SK-N-SH (cell line): Measurements from ENCODE around the gene C4orf50. TPM values are rescaled to one million over a fixed set of nuclear protein-coding genes. Genes with fewer than 3 reads are reported as not detected.

Experiments used
- CTCF ChIA-PET: fragments of 300-600, 350-600 bp; formaldehyde crosslinking; extraction: SDS; loops from one replicate; lab custom pipeline; 2021; lab: Yijun Ruan, JAX
- POLR2A ChIA-PET: fragments of 350-600 bp; sonication (Branson Sonifier 250); formaldehyde crosslinking; extraction: SDS; loops from one replicate; lab custom pipeline; 2020; ENCODE audit warnings: antibody characterized with exemption, inconsistent platforms; lab: Yijun Ruan, JAX
- DNase-seq: peaks from one replicate; pipeline ENCODE4 v3.0.0; 2012
- H2AFZ ChIP-seq: fragments of 200-600 bp; sonication (generic); 2 replicates; pipeline ENCODE4 v1.8.1; 2016; ENCODE audit warnings: antibody characterized with exemption, mild to moderate bottlenecking, low read depth
- H3F3A ChIP-seq: fragments of 200-600 bp; sonication (generic); replicated peaks from 2 replicates; pipeline ENCODE3; 2016; ENCODE audit warnings: antibody characterized with exemption, mild to moderate bottlenecking; ENCODE audit not compliant: insufficient read depth
- H3K27ac ChIP-seq, 2 experiments: fragments of 200-500 bp in 1 of 2; fragments of 200-600 bp in 1 of 2; sonication (Bioruptor generic) in 1 of 2; sonication (generic), shearing (Covaris generic) in 1 of 2; 2 replicates each; pipeline versions ENCODE4 v1.5.1 to v1.6.1; 2014 to 2016; ENCODE audit warnings: low read depth in 2 of 2, inconsistent platforms in 1 of 2, low read length in 1 of 2, mild to moderate bottlenecking in 1 of 2, mixed read lengths in 1 of 2
- H3K27me3 ChIP-seq: fragments of 200-600 bp; sonication (generic), shearing (Covaris generic); 2 replicates; pipeline ENCODE4 v1.6.1; 2016; ENCODE audit warnings: mixed run types; ENCODE audit not compliant: insufficient read depth
- H3K36me3 ChIP-seq, 2 experiments: fragments of 200-500 bp in 1 of 2; fragments of 200-600 bp in 1 of 2; sonication (Bioruptor generic) in 1 of 2; sonication (generic) in 1 of 2; replicated peaks in 1 of 2; 2 replicates each; pipeline versions ENCODE3 to v1.5.1; 2014 to 2016; ENCODE audit warnings: low read length in 1 of 2, mild to moderate bottlenecking in 1 of 2; ENCODE audit not compliant: insufficient read depth in 2 of 2, control insufficient read depth in 1 of 2
- H3K4me1 ChIP-seq, 2 experiments: fragments of 200-500 bp in 1 of 2; fragments of 200-600 bp in 1 of 2; sonication (Bioruptor generic) in 1 of 2; sonication (generic), shearing (Covaris generic) in 1 of 2; 2 replicates each; pipeline versions ENCODE4 v1.5.1 to v1.6.1; 2014 to 2016; ENCODE audit warnings: low read depth in 1 of 2, low read length in 1 of 2, mixed run types in 1 of 2; ENCODE audit not compliant: insufficient read depth in 2 of 2, control insufficient read depth in 1 of 2
- H3K4me2 ChIP-seq: fragments of 200-600 bp; sonication (generic), shearing (Covaris generic); 2 replicates; pipeline ENCODE4 v1.6.1; 2017; ENCODE audit warnings: mixed run types
- H3K4me3 ChIP-seq, 2 experiments: fragments of 200-500 bp in 1 of 2; fragments of 200-600 bp in 1 of 2; sonication (Bioruptor generic) in 1 of 2; sonication (generic), shearing (Covaris generic) in 1 of 2; 2 replicates each; pipeline versions ENCODE4 v1.5.1 to v1.8.1; 2014 to 2016; ENCODE audit warnings: low read depth in 2 of 2, inconsistent platforms in 1 of 2, low read length in 1 of 2, mild to moderate bottlenecking in 1 of 2, mixed read lengths in 1 of 2, moderate library complexity in 1 of 2
- H3K79me2 ChIP-seq: fragments of 200-600 bp; sonication (generic); 2 replicates; pipeline ENCODE4 v1.8.1; 2017; ENCODE audit warnings: mild to moderate bottlenecking; ENCODE audit not compliant: insufficient read depth
- H3K9ac ChIP-seq: fragments of 200-600 bp; sonication (generic); 2 replicates; pipeline ENCODE4 v1.6.1; 2017; ENCODE audit warnings: mixed run types
- H3K9me2 ChIP-seq: fragments of 200-600 bp; sonication (generic); 2 replicates; pipeline ENCODE4 v1.6.1; 2017; ENCODE audit warnings: mixed run types
- H3K9me3 ChIP-seq: fragments of 200-600 bp; sonication (generic); 2 replicates; pipeline ENCODE4 v1.6.1; 2017; ENCODE audit warnings: mixed run types, mild to moderate bottlenecking, moderate library complexity
- H4K20me1 ChIP-seq: fragments of 200-600 bp; sonication (generic); 2 replicates; pipeline ENCODE4 v1.6.1; 2017; ENCODE audit warnings: mild to moderate bottlenecking, mixed run types; ENCODE audit not compliant: insufficient read depth
- CTCF ChIP-seq: fragments of 200-600 bp; sonication (generic); IDR thresholded peaks from 2 replicates; pipeline ENCODE4 v1.6.1; 2017; ENCODE audit warnings: antibody characterized with exemption, mild to moderate bottlenecking, moderate library complexity
- EZH2phosphoT487 ChIP-seq: fragments of 200-600 bp; sonication (generic); IDR thresholded peaks from 2 replicates; pipeline ENCODE4 v1.6.1; 2017; ENCODE audit warnings: low read depth, mixed run types, mild to moderate bottlenecking, antibody characterized with exemption, moderate library complexity, borderline replicate concordance
- FOXJ3 ChIP-seq: sonication (generic); formaldehyde crosslinking; IDR thresholded peaks from 2 replicates; pipeline ENCODE4 v1.5.1; 2020; ENCODE audit warnings: mild to moderate bottlenecking, missing genetic modification reagents
- GATA2 ChIP-seq: sonication (generic); formaldehyde crosslinking; IDR thresholded peaks from 2 replicates; pipeline ENCODE4 v1.5.0; 2020; ENCODE audit warnings: mild to moderate bottlenecking, missing genetic modification reagents
- RAD21 ChIP-seq: IDR thresholded peaks from 2 replicates; pipeline ENCODE4 v1.6.1; 2012; ENCODE audit warnings: mild to moderate bottlenecking, low read length
- RCOR1 ChIP-seq: fragments of 150-350 bp; IDR thresholded peaks from 2 replicates; pipeline ENCODE4 v1.6.1; 2017; ENCODE audit warnings: antibody characterized with exemption, low read length
- REST ChIP-seq: IDR thresholded peaks from 2 replicates; pipeline ENCODE4 v1.6.1; 2012; ENCODE audit warnings: mild to moderate bottlenecking, low read depth, low read length, moderate library complexity
- RXRA ChIP-seq: IDR thresholded peaks from 2 replicates; pipeline ENCODE4 v1.4.0; 2012; ENCODE audit warnings: low read depth, mild to moderate bottlenecking, borderline replicate concordance
- TAF1 ChIP-seq: IDR thresholded peaks from 2 replicates; pipeline ENCODE4 v1.6.1; 2012; ENCODE audit warnings: low read depth, mild to moderate bottlenecking, low read length, moderate library complexity, borderline replicate concordance
- TCF12 ChIP-seq: IDR thresholded peaks from 2 replicates; pipeline ENCODE4 v1.4.0; 2012
- USF1 ChIP-seq: IDR thresholded peaks from 2 replicates; pipeline ENCODE4 v1.4.0; 2012; ENCODE audit warnings: low read depth, borderline replicate concordance
- YY1 ChIP-seq: IDR thresholded peaks from 2 replicates; pipeline ENCODE4 v1.4.0; 2012; ENCODE audit warnings: low read depth, mild to moderate bottlenecking
- ZBTB33 ChIP-seq: IDR thresholded peaks from 2 replicates; pipeline ENCODE4 v1.4.0; 2012; ENCODE audit warnings: low read depth, borderline replicate concordance
- WGBS: methylation state at CpG from one replicate; pipeline ENCODE4 v1.1.6; 2017; ENCODE audit warnings: low lambda C conversion rate; 5-methylcytosine and 5-hydroxymethylcytosine counted together
- polyA plus RNA-seq, 3 experiments: library from polyadenylated mRNA; depleted of rRNA; stranded (reverse); fragments of >200 nt; gene quantifications; 2 replicates each; pipeline ENCODE4 v1.2.3, GENCODE V29; 2012

C4orf50 gene
- polyA plus RNA-seq, 1 of the 3 experiments (the other 2 are of a cell fraction): under 0.01 TPM

- ChIA-PET CTCF (interaction anchor here (1.1 to 2.1 kb wide), 7 partner anchors 61 to 196 kb away, joined by 3 to 10 read pairs (median 3); no protein-coding TSS in a partner anchor), POLR2A (no interaction called here)
- Histone ChIP-seq H3K9ac (no peak overlapping the region), H3K9me2 (no peaks in the 10 kb centered on the region), H4K20me1 (no peaks in the 10 kb centered on the region), H3K4me1 (peaks cover 0 to 29% of the 10 kb centered on the region in 2 experiments; a peak in 1 of 4 replicates), H3F3A (no peaks in the 10 kb centered on the region), H3K4me2 (no peak overlapping the region), H3K9me3 (no peaks in the 10 kb centered on the region), H3K27me3 (peaks cover 28% of the 10 kb centered on the region; the same call in 1 of the 2 replicates), H3K27ac (peak overlapping the region in 1 of 2 experiments; percentile 55; a peak in 2 of 4 replicates), H2AFZ (no peak overlapping the region), H3K36me3 (no peaks in the 10 kb centered on the region), H3K4me3 (peak overlapping the region in 1 of 2 experiments; percentile 49; a peak in 2 of 4 replicates), H3K79me2 (no peaks in the 10 kb centered on the region)
- peak; percentile 43 for DNase-seq
- TF ChIP-seq EZH2phosphoT487 (no peak), TAF1 (no peak), RCOR1 (no peak), ZBTB33 (no peak), USF1 (no peak), GATA2 (no peak), RXRA (no peak), CTCF (no peak), RAD21 (no peak), YY1 (no peak), FOXJ3 (CRISPR knock-in tag) (no peak), TCF12 (no peak), REST (no peak)
- 16% methylated on average over 27 of the region's 34 CpGs for WGBS
Observed at GRCh38 chr4:5891563-5892322, 126.5 kb downstream of the C4orf50 start.
